HEK293T (cell line): ENCODE results near the gene PNP.

Experiments
- BHLHE40 ChIP-seq: fragments of 450-650 bp; IDR thresholded peaks from 2 replicates; pipeline ENCODE4 v1.6.1; 2016; ENCODE audit warnings: mild to moderate bottlenecking, moderate library complexity, borderline replicate concordance
- FOXK2 ChIP-seq: fragments of 450-650 bp; IDR thresholded peaks from 2 replicates; pipeline ENCODE4 v1.6.1; 2016; ENCODE audit warnings: mild to moderate bottlenecking
- FOXM1 ChIP-seq: fragments of 450-650 bp; IDR thresholded peaks from 2 replicates; pipeline ENCODE4 v1.6.1; 2017; ENCODE audit warnings: mild to moderate bottlenecking, borderline replicate concordance
- SP1 ChIP-seq: fragments of 450-650 bp; IDR thresholded peaks from 2 replicates; pipeline ENCODE4 v1.6.1; 2017

GRCh38 chr14:20470603-20470901, 1.3 kb downstream of the PNP start:
- TF ChIP-seq FOXM1 (no peak), SP1 (no peak), BHLHE40 (no peak), FOXK2 (no peak)
